Trophoblast cell (in vitro differentiated cells and primary cell): ENCODE results near the gene ZNF28.
"Not testable (repeated sequence)": the region's sequence is repeated elsewhere in the genome, so short reads cannot be mapped to it uniquely, and the experiment has no call there.

Source experiments
- DNase-seq, 2 donors: peaks; one replicate each; pipeline ENCODE4 v3.0.0-alpha.2; 2016
- H2AFZ ChIP-seq: 2 replicates; pipeline ENCODE4 v1.6.1; 2013; ENCODE audit warnings: low read length, moderate library complexity, mild to moderate bottlenecking; ENCODE audit not compliant: insufficient read depth, poor library complexity
- H2AK5ac ChIP-seq: 2 replicates; pipeline ENCODE4 v1.6.1; 2013; ENCODE audit warnings: mild to moderate bottlenecking, low read length
- H2BK120ac ChIP-seq: 2 replicates; pipeline ENCODE4 v1.6.1; 2013; ENCODE audit warnings: low read length, mild to moderate bottlenecking, moderate library complexity; ENCODE audit not compliant: insufficient read depth, poor library complexity
- H2BK12ac ChIP-seq: 2 replicates; pipeline ENCODE4 v1.6.1; 2013; ENCODE audit warnings: mild to moderate bottlenecking, low read length, moderate library complexity
- H2BK5ac ChIP-seq: 2 replicates; pipeline ENCODE4 v1.6.1; 2013; ENCODE audit warnings: low read length, low read depth, moderate library complexity, mild to moderate bottlenecking; ENCODE audit not compliant: poor library complexity
- H3K14ac ChIP-seq: 2 replicates; pipeline ENCODE4 v1.6.1; 2013; ENCODE audit warnings: mild to moderate bottlenecking, low read length
- H3K18ac ChIP-seq: 2 replicates; pipeline ENCODE4 v1.6.1; 2013; ENCODE audit warnings: mild to moderate bottlenecking, low read length
- H3K23ac ChIP-seq: 2 replicates; pipeline ENCODE4 v1.6.1; 2013; ENCODE audit warnings: low read length
- H3K27ac ChIP-seq: 2 replicates; pipeline ENCODE4 v1.5.1; 2013; ENCODE audit warnings: low read depth, mild to moderate bottlenecking, inconsistent platforms, low read length, moderate library complexity
- H3K27me3 ChIP-seq: 2 replicates; pipeline ENCODE4 v1.6.1; 2013; ENCODE audit warnings: inconsistent platforms, mild to moderate bottlenecking, low read length, moderate library complexity; ENCODE audit not compliant: insufficient read depth
- H3K36me3 ChIP-seq, 2 experiments: 1 replicate in 1 of 2; 2 replicates in 1 of 2; pipeline ENCODE4 v1.6.1; 2013; ENCODE audit warnings: low read length in 2 of 2, mild to moderate bottlenecking in 2 of 2, moderate library complexity in 1 of 2; ENCODE audit not compliant: insufficient read depth in 2 of 2, control insufficient read depth in 1 of 2
- H3K4ac ChIP-seq: 2 replicates; pipeline ENCODE4 v1.6.1; 2013; ENCODE audit warnings: low read depth, mild to moderate bottlenecking, low read length, moderate library complexity
- H3K4me1 ChIP-seq, 2 experiments: 1 replicate in 1 of 2; 2 replicates in 1 of 2; pipeline ENCODE4 v1.6.1; 2013; ENCODE audit warnings: low read length in 2 of 2, mild to moderate bottlenecking in 2 of 2, moderate library complexity in 1 of 2; ENCODE audit not compliant: insufficient read depth in 2 of 2, control insufficient read depth in 1 of 2
- H3K4me2 ChIP-seq: 2 replicates; pipeline ENCODE4 v1.6.1; 2013; ENCODE audit warnings: inconsistent platforms, mild to moderate bottlenecking, low read length, moderate library complexity
- H3K4me3 ChIP-seq: 2 replicates; pipeline ENCODE4 v1.5.1; 2013; ENCODE audit warnings: mild to moderate bottlenecking, low read depth, low read length, inconsistent platforms
- H3K79me1 ChIP-seq: one replicate; pipeline ENCODE4 v1.6.1; 2013; ENCODE audit warnings: low read length
- H3K79me2 ChIP-seq: 2 replicates; pipeline ENCODE4 v1.6.1; 2013; ENCODE audit warnings: low read length, mild to moderate bottlenecking; ENCODE audit not compliant: control insufficient read depth, insufficient read depth, poor library complexity
- H3K9ac ChIP-seq: 2 replicates; pipeline ENCODE4 v1.6.1; 2013; ENCODE audit warnings: mild to moderate bottlenecking, low read length
- H3K9me3 ChIP-seq: 2 replicates; pipeline ENCODE4 v1.6.1; 2013; ENCODE audit warnings: low read depth, mild to moderate bottlenecking, control low read depth, inconsistent platforms, low read length; ENCODE audit not compliant: insufficient read depth
- H4K12ac ChIP-seq: 2 replicates; pipeline ENCODE4 v1.6.1; 2013; ENCODE audit warnings: low read depth, mild to moderate bottlenecking, low read length, moderate library complexity
- H4K8ac ChIP-seq: 2 replicates; pipeline ENCODE4 v1.6.1; 2013; ENCODE audit warnings: low read depth, mild to moderate bottlenecking, low read length, moderate library complexity
- H4K91ac ChIP-seq: one replicate; pipeline ENCODE4 v1.6.1; 2013; ENCODE audit warnings: low read depth, mild to moderate bottlenecking, low read length, moderate library complexity
- WGBS: extraction: QIAGEN DNeasy Blood & Tissue Kit; methylation state at CpG from one replicate; pipeline ENCODE4 v1.1.7; 2013; ENCODE audit warnings: missing lambda C conversion rate; ENCODE audit not compliant: insufficient read length, insufficient coverage; ENCODE audit errors: extremely low coverage; 5-methylcytosine and 5-hydroxymethylcytosine counted together

Gene ZNF28

DNA sequence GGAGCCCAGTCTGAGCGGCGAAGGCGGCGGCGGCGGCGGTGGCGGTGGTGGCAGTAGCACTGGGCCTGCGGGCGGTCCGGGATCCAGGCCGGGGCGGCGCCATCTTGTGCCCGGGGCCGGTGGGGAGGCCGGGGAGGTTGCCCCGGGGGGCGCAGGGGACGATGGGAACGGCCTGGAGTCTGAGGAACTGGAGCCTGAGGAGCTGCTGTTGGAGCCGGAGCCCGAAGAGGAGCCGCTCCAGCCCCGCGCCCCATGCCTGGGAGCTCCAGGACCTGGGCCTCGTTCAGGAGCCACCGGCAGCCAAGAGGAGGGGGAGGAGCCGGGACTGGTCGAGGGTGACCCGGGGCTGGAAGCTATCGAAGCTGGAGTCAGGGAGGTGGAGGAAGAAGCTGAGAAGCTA is 11.6 kb downstream of the ZNF28 start:
- H3K27ac ChIP-seq = no peak overlapping the region

DNA sequence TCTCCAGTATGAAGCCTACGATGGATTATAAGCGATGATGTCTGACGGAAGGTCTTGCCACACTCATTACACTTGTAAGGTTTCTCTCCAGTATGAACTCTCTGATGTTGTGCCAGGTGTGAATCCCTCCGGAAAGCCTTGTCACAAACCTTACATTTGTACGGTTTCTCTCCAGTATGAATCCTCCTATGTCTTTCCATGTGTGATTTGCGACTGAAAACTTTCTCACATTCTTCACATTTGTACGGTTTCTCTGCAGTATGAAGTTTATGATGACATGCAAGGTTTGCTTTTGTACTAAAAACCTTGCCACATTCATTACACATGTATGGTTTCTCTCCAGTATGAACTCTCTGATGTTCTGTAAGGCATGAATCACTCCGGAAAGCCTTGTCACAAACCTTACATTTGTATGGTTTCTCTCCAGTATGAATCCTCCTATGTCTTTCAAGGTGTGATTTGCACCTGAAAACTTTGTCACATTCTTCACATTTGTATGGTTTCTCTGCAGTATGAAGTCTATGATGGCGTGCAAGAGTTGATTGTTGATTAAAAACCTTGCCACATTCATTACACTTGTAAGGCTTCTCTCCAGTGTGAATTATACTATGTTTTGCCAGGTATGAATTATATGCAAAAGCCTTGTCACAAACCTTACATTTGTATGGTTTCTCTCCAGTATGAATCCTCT is 21.3 kb downstream of the ZNF28 start:
- not testable (repeated sequence) for H3K4me1 ChIP-seq, H2BK12ac ChIP-seq, H3K79me2 ChIP-seq, H2AK5ac ChIP-seq, H3K4me3 ChIP-seq, H2BK5ac ChIP-seq, H3K9ac ChIP-seq, H3K18ac ChIP-seq, H3K4me2 ChIP-seq, H3K27ac ChIP-seq, H2AFZ ChIP-seq, H4K12ac ChIP-seq, DNase-seq, H3K27me3 ChIP-seq, H3K14ac ChIP-seq, H4K8ac ChIP-seq, H2BK120ac ChIP-seq, H4K91ac ChIP-seq, H3K79me1 ChIP-seq, H3K4ac ChIP-seq, H3K23ac ChIP-seq
- Histone ChIP-seq H3K36me3 (peaks cover 28 to 48% of the 10 kb centered on the region in 2 experiments), H3K9me3 (peaks cover 17% of the 10 kb centered on the region)
- WGBS = no CpG with 5 or more reads among the region's 9 CpGs

More for the DNA sequence above, 11.6 kb downstream of the ZNF28 start:
- Histone ChIP-seq H3K4me1 (no peaks in the 10 kb centered on the region), H3K79me2 (no peaks in the 10 kb centered on the region), H3K36me3 (peaks cover 35 to 40% of the 10 kb centered on the region in 2 experiments), H3K27me3 (no peaks in the 10 kb centered on the region), H3K4me2 (no peak overlapping the region), H3K14ac (no peak overlapping the region), H3K79me1 (no peaks in the 10 kb centered on the region), H2BK120ac (no peak overlapping the region), H3K9me3 (peaks cover 8% of the 10 kb centered on the region), H3K4me3 (no peak overlapping the region), H2AFZ (no peak overlapping the region), H3K23ac (no peak overlapping the region), H3K9ac (no peak overlapping the region), H2BK5ac (no peak overlapping the region), H4K91ac (no peak overlapping the region), H4K8ac (no peak overlapping the region), H3K4ac (no peak overlapping the region), H2AK5ac (no peak overlapping the region), H4K12ac (no peak overlapping the region), H2BK12ac (no peak overlapping the region), H3K18ac (no peak overlapping the region)
- WGBS = no CpG with 5 or more reads among the region's 32 CpGs
- DNase-seq = no peak

DNA sequence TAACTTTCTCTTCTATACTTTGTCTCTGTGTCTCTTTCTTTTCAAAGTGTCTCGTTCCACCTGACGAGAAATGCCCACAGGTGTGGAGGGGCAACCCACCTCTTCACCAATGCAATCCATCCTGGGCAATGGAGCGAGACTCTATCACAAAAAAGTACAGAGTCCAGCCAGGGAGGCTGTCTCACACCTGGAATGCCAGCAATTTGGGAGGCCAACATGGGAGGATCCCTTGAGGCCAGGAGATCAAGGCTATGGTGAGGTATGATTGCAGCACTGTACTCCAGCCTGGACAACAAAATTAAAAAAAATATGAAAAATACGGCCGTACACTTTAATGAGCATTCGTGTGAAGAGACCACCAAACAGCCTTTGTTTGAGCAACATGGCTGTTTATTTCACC is 32.0 kb downstream of the ZNF28 start:
- Histone ChIP-seq H3K27ac (no peak overlapping the region), H2BK12ac (no peak overlapping the region), H3K23ac (no peak overlapping the region), H3K4ac (no peak overlapping the region), H3K79me2 (peaks cover 6% of the 10 kb centered on the region), H3K27me3 (no peaks in the 10 kb centered on the region), H2AFZ (no peak overlapping the region), H4K12ac (no peak overlapping the region), H3K18ac (no peak overlapping the region), H3K14ac (no peak overlapping the region), H4K91ac (no peak overlapping the region), H4K8ac (no peak overlapping the region), H3K79me1 (peaks cover 2% of the 10 kb centered on the region), H3K9me3 (peaks cover 2% of the 10 kb centered on the region), H2BK120ac (no peak overlapping the region), H3K9ac (no peak overlapping the region), H2BK5ac (no peak overlapping the region), H3K36me3 (peaks cover 0 to 2% of the 10 kb centered on the region in 2 experiments), H3K4me2 (no peak overlapping the region), H3K4me1 (peaks cover 5 to 6% of the 10 kb centered on the region in 2 experiments), H3K4me3 (no peak overlapping the region), H2AK5ac (no peak overlapping the region)
- peak; percentile 50 to 69 for DNase-seq
- no CpG with 5 or more reads among the region's 6 CpGs for WGBS

DNA sequence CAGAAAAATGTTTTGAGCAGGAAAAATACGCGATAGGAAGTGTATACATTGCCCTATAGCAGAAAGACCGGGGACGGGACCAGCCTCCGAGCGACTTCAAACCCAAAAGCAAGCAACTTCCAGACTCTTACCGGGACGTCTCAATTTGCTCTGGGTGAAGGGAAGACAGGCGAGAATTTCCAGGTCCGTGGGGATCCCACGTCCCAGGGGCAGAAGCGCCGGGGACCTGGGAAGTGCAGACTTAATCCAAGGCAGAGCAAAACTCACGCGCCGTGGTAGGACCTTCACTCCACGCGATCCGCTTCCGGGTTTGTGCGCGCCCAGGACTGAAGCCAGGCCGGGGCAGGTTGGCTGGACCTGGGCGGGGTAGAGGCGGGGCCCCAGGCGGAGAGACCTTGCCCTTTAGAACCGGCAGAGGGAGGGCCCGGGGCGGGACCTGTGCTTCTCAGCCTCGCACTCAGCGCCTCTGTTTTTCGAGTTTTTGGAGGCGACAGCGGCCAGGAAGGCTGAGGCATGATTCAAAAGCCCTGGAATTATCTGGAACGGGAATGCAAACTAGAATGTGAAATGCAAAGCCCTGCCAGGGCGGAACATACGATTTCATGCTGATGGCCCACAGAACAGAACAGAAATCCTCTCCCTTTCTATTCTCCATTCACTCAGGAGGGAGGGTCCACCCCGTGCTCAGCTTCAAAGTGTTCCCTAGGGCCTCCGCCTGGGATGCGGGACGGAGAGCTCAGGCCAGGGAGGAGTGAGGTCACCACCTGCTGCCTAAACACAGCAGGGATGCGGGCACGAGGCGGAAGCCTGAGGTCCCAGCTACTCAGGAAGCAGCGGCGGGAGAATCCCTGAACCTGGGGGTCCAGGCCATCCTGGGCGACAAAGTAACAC is 34.7 kb downstream of the ZNF28 start, which contains the start of gene ZNF600:
ZNF600 (minus strand) TSS at position 328 of the 891 bp plus-strand sequence. CDS start 7,903 bp downstream, outside the sequence.
- not testable (repeated sequence) for H3K9me3 ChIP-seq, H2AK5ac ChIP-seq, H3K79me2 ChIP-seq, H2BK5ac ChIP-seq, H3K27me3 ChIP-seq, H3K23ac ChIP-seq, H3K36me3 ChIP-seq, H2BK12ac ChIP-seq, H3K79me1 ChIP-seq, H2BK120ac ChIP-seq, H3K27ac ChIP-seq, H3K4me1 ChIP-seq
- peak within 1 kb of the TSS; percentile 79 for H3K4me3 ChIP-seq
- H3K18ac ChIP-seq = peak within 1 kb of the TSS; percentile 31
- peak within 1 kb of the TSS; percentile 77 for H3K4ac ChIP-seq
- DNase-seq = peak; percentile 91 to 93
- H4K12ac ChIP-seq = peak within 1 kb of the TSS; percentile 63
- H3K4me2 ChIP-seq = peak within 1 kb of the TSS; percentile 72
- peak within 1 kb of the TSS; percentile 50 for H3K14ac ChIP-seq
- WGBS = no CpG with 5 or more reads among the region's 47 CpGs
- H3K9ac ChIP-seq = peak within 1 kb of the TSS; percentile 89
- peak within 1 kb of the TSS; percentile 50 for H4K91ac ChIP-seq
- peak within 1 kb of the TSS; percentile 80 for H2AFZ ChIP-seq
- peak within 1 kb of the TSS; percentile 70 for H4K8ac ChIP-seq
